Astrocyte (in vitro differentiated cells and primary cell): Measurements from ENCODE around the gene HS2ST1. TPM values are rescaled to one million over a fixed set of nuclear protein-coding genes. Genes with fewer than 3 reads are reported as not detected.

Source experiments
- DNase-seq: peaks from one replicate; pipeline ENCODE4 v3.0.0-alpha.2; 2010; ENCODE audit warnings: low read depth
- FAIRE-seq: peaks from 2 replicates; lab custom pipeline; 2011; peaks lifted over from hg19 to GRCh38; lab: Jason Lieb, UNC
- H2AFZ ChIP-seq: 2 replicates; pipeline ENCODE4 v1.6.0; 2012; ENCODE audit warnings: low read depth, low read length, inconsistent platforms
- H3K27ac ChIP-seq: 2 replicates; pipeline ENCODE4 v1.5.1; 2011; ENCODE audit warnings: low read depth, low read length, inconsistent platforms
- H3K27me3 ChIP-seq: 2 replicates; pipeline ENCODE4 v1.6.0; 2011; ENCODE audit warnings: low read length, inconsistent platforms; ENCODE audit not compliant: insufficient read depth
- H3K36me3 ChIP-seq: 2 replicates; pipeline ENCODE4 v1.5.1; 2011; ENCODE audit warnings: low read length, inconsistent platforms; ENCODE audit not compliant: insufficient read depth
- H3K4me1 ChIP-seq: 2 replicates; pipeline ENCODE4 v1.5.1; 2011; ENCODE audit warnings: low read length, inconsistent platforms; ENCODE audit not compliant: insufficient read depth
- H3K4me2 ChIP-seq: 2 replicates; pipeline ENCODE4 v1.6.0; 2012; ENCODE audit warnings: low read length, inconsistent platforms
- H3K4me3 ChIP-seq: 2 replicates; pipeline ENCODE4 v1.5.1; 2011; ENCODE audit warnings: low read depth, mild to moderate bottlenecking, low read length, inconsistent platforms; ENCODE audit not compliant: insufficient read depth
- H3K79me2 ChIP-seq: 2 replicates; pipeline ENCODE4 v1.6.0; 2012; ENCODE audit warnings: mild to moderate bottlenecking, low read length, inconsistent platforms; ENCODE audit not compliant: insufficient read depth
- H3K9ac ChIP-seq: 2 replicates; pipeline ENCODE4 v1.6.0; 2012; ENCODE audit warnings: mild to moderate bottlenecking, low read length, inconsistent platforms
- H3K9me3 ChIP-seq: 2 replicates; pipeline ENCODE4 v1.5.1; 2012; ENCODE audit warnings: low read depth, mild to moderate bottlenecking, low read length, inconsistent platforms; ENCODE audit not compliant: insufficient read depth
- H4K20me1 ChIP-seq: 2 replicates; pipeline ENCODE4 v1.6.0; 2012; ENCODE audit warnings: low read length, inconsistent platforms; ENCODE audit not compliant: insufficient read depth
- H3K27ac Mint-ChIP-seq: one replicate; pipeline ENCODE4 v1.8.0; 2021; ENCODE audit warnings: mild to moderate bottlenecking, mixed read lengths; ENCODE audit not compliant: unreplicated experiment
- H3K27me3 Mint-ChIP-seq: one replicate; pipeline ENCODE4 v1.8.0; 2021; ENCODE audit warnings: low read depth, mixed read lengths; ENCODE audit not compliant: unreplicated experiment
- H3K36me3 Mint-ChIP-seq: one replicate; pipeline ENCODE4 v1.8.0; 2021; ENCODE audit warnings: low read depth, mixed read lengths; ENCODE audit not compliant: unreplicated experiment
- H3K4me1 Mint-ChIP-seq: one replicate; pipeline ENCODE4 v1.8.0; 2021; ENCODE audit warnings: low read depth, mixed read lengths; ENCODE audit not compliant: unreplicated experiment
- H3K4me3 Mint-ChIP-seq: one replicate; pipeline ENCODE4 v1.8.0; 2021; ENCODE audit warnings: mild to moderate bottlenecking, moderate library complexity, mixed read lengths; ENCODE audit not compliant: unreplicated experiment
- H3K9me3 Mint-ChIP-seq: one replicate; pipeline ENCODE4 v1.8.0; 2021; ENCODE audit warnings: mild to moderate bottlenecking, mixed read lengths; ENCODE audit not compliant: unreplicated experiment
- EZH2 ChIP-seq: IDR thresholded peaks from 2 replicates; pipeline ENCODE4 v1.6.1; 2012; ENCODE audit warnings: mild to moderate bottlenecking, low read length, inconsistent platforms; ENCODE audit not compliant: insufficient read depth
- total RNA-seq: library from RNA; stranded (reverse); gene quantifications from 2 replicates; pipeline ENCODE4 v1.2.1, GENCODE V29; 2021
- TF ChIP-seq, protein P1 (sequence below): IDR thresholded peaks from 2 replicates; pipeline ENCODE4 v1.5.1; 2011; ENCODE audit warnings: low read depth, mild to moderate bottlenecking, inconsistent platforms, low read length, moderate library complexity; ENCODE audit not compliant: insufficient read depth

Gene HS2ST1
- total RNA-seq, 1 donor from 2014 or later = 34.7 TPM

DNA sequence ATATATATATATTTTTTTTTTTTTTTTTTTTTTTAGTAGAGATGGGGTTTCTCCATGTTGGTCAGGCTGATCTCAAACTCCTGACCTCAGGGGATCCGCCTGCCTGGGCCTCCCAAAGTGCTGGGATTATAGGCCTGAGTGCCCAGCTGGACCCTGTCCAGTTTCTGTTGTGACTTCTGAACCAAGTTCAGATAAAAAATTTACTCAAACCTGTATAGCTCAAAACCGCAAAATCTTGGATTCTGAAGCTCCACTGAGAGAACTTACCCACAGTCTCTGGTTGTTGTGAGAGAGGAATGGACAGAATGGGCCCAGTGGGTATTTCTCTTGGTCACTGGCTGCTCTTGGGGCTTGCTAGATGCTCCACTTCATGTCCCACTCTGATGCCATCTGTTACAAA is 76.4 kb downstream of the HS2ST1 start:
- Histone ChIP-seq H3K4me2 (no peak overlapping the region), H3K4me3 (no peak overlapping the region), H2AFZ (no peak overlapping the region), H3K36me3 (no peaks in the 10 kb centered on the region), H4K20me1 (peaks cover 6% of the 10 kb centered on the region), H3K9me3 (no peaks in the 10 kb centered on the region), H3K4me1 (peaks cover 5% of the 10 kb centered on the region), H3K79me2 (no peaks in the 10 kb centered on the region), H3K9ac (no peak overlapping the region), H3K27me3 (no peaks in the 10 kb centered on the region), H3K27ac (no peak overlapping the region)
- no peak for DNase-seq
- Mint-ChIP-seq H3K9me3 (no peaks in the 10 kb centered on the region), H3K4me3 (no peak overlapping the region), H3K27ac (no peak overlapping the region), H3K27me3 (no peaks in the 10 kb centered on the region), H3K36me3 (peaks cover 3% of the 10 kb centered on the region), H3K4me1 (peaks cover 9% of the 10 kb centered on the region)
- no peak for TF ChIP-seq EZH2
- TF ChIP-seq, protein P1, sequence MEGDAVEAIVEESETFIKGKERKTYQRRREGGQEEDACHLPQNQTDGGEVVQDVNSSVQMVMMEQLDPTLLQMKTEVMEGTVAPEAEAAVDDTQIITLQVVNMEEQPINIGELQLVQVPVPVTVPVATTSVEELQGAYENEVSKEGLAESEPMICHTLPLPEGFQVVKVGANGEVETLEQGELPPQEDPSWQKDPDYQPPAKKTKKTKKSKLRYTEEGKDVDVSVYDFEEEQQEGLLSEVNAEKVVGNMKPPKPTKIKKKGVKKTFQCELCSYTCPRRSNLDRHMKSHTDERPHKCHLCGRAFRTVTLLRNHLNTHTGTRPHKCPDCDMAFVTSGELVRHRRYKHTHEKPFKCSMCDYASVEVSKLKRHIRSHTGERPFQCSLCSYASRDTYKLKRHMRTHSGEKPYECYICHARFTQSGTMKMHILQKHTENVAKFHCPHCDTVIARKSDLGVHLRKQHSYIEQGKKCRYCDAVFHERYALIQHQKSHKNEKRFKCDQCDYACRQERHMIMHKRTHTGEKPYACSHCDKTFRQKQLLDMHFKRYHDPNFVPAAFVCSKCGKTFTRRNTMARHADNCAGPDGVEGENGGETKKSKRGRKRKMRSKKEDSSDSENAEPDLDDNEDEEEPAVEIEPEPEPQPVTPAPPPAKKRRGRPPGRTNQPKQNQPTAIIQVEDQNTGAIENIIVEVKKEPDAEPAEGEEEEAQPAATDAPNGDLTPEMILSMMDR = no peak
- FAIRE-seq = no peak

DNA sequence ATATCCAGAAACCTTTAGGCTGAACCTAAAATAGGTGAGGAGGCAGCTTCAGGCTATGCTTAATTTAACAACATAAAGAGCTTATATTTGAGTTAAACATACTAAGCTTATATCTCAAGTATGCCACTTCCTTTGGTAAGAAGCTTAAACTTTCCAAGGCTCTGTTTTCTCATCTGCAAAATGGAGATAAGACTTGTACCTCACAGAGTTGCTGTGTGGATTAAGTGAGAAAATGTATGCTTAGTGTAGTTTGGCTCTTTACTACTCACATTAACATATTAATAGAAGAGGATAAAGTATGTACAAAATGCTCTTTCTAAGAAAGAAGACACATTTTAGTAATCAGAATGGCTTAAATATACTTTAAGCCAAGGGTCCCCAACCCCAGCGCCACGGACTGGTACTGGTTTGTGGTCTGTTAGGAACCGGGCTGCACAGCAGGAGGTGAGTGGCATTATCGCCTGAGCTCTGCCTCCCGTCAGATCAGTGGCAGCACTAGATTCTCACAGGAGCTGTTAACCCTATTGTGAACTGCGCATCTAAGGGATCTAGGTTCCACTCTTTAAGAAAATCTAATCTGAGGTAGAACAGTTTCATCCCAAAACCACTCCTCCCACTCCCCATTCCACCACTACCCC is 77.2 kb downstream of the HS2ST1 start:
- no peak for TF ChIP-seq EZH2
- TF ChIP-seq, protein P1 = no peak
- H3K4me3 Mint-ChIP-seq = no peak overlapping the region
- peaks cover 9% of the 10 kb centered on the region for H3K4me1 Mint-ChIP-seq
- Histone ChIP-seq H3K27me3 (no peaks in the 10 kb centered on the region), H3K4me2 (no peak overlapping the region), H3K79me2 (no peaks in the 10 kb centered on the region), H3K9me3 (no peaks in the 10 kb centered on the region), H3K4me1 (peaks cover 5% of the 10 kb centered on the region), H3K9ac (no peak overlapping the region), H3K4me3 (no peak overlapping the region), H3K36me3 (no peaks in the 10 kb centered on the region), H2AFZ (no peak overlapping the region), H3K27ac (no peak overlapping the region), H4K20me1 (peaks cover 6% of the 10 kb centered on the region)
- H3K27ac Mint-ChIP-seq = no peak overlapping the region
- peaks cover 3% of the 10 kb centered on the region for H3K36me3 Mint-ChIP-seq
- no peaks in the 10 kb centered on the region for H3K27me3 Mint-ChIP-seq
- no peak for FAIRE-seq
- no peaks in the 10 kb centered on the region for H3K9me3 Mint-ChIP-seq
- no peak for DNase-seq

DNA sequence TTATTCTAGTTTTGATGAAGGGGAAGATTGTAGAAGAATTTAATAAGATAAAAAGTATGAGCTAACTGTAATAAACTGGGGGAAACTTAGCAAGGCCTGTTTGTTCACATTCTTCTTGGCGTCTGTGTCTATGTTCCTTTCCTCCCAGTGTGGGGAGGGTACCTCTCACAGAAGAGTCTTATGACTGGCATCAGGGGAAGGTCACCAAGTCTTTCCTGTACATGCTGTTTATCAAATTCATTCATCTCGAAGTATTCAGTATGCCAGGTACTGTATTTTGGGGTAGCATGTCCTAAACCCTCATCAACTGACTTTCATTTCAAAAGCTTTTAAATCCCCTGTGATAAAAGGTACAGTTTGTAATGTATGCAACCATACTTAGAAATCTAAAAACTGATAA is 78.4 kb downstream of the HS2ST1 start:
- no peak for DNase-seq
- no peaks in the 10 kb centered on the region for H3K9me3 Mint-ChIP-seq
- Histone ChIP-seq H3K4me1 (peaks cover 5% of the 10 kb centered on the region), H3K9me3 (no peaks in the 10 kb centered on the region), H3K36me3 (no peaks in the 10 kb centered on the region), H3K4me2 (peak overlapping the region; percentile 20), H2AFZ (no peak overlapping the region), H3K27ac (no peak overlapping the region), H3K79me2 (no peaks in the 10 kb centered on the region), H3K9ac (no peak overlapping the region), H3K4me3 (no peak overlapping the region), H4K20me1 (peaks cover 6% of the 10 kb centered on the region), H3K27me3 (no peaks in the 10 kb centered on the region)
- no peak for FAIRE-seq
- peaks cover 9% of the 10 kb centered on the region for H3K4me1 Mint-ChIP-seq
- H3K36me3 Mint-ChIP-seq = peaks cover 3% of the 10 kb centered on the region
- H3K27ac Mint-ChIP-seq = no peak overlapping the region
- H3K27me3 Mint-ChIP-seq = no peaks in the 10 kb centered on the region
- no peak overlapping the region for H3K4me3 Mint-ChIP-seq
- no peak for TF ChIP-seq EZH2
- TF ChIP-seq, protein P1 = no peak
